ENCODE results near the gene IFT88.

IFT88 gene

DNA sequence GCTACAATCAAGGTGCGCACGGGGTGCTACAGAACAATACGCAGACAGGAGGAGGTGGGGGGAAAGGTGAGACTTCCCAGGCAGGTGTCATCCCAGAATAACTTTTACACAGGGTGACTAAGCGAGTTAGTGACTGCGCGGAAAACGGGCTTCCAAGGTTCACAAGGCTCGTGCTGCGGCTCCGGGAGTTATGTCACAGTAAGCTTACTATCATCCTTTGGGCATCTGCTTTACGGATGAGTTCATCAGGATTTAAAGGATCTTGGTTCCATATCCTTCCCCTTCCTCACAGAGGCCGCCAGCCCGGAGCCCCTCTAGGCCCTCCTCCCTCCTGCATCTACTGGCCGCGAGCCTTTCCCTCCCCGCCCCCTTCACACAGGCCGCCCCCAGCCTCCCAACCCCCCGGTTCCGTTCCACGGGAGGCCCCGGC is 474 bp upstream of the IFT88 start:
- no peak for DNase-seq (ENCODE audit: low read depth in 1 of 2, low spot score in 1 of 2)

DNA sequence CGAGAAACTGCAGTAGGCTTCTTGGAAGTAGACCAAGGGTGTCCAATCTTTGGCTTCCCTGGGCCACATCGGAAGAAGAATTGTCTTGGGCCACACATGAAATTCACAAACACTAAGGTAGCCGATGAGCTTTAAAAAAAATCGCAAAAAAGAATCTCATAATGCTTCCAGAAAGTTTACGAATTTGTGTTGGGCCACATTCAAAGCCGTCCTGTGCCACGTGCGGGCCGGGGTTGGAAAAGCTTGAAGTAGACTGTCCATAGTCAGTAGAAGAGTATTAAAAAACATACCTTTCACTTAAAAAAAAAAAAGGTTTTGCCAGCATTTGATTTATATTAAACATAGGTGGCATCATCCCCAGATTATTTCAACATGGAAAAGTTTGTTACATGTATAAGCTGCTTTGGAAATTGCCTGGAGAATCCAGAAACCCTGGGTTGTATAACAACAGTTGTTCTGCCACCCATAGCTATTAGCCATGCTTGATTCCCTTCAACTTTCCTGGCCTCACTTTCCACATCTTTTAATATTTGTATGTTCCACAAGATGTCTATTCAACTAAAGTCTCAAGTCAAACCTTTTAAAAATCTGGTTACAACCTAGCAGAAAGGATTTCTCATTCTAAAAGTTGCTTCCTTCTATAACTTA is 1.0 kb downstream of the IFT88 start:
- DNase-seq (ENCODE audit: low read depth in 1 of 2, low spot score in 1 of 2): no peak

DNA sequence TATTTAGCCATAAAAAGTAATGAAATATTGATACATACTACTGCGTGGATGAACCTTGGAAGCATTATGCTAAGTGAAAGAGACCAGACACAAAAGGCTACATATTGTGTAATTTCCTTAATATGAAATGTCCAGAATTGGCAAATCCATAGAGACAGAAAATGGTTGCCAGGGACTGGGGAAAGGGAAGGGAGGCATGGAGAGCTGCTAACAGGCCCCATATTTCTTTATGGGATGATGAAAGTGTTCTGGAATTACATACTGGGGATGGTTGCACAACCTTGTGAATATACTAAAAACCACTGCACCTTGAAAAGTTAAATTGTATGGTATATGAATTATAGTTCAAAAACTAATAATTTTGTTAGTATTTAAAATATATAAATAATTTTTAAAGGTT is 3.6 kb downstream of the IFT88 start:
- no peak for DNase-seq (ENCODE audit: low read depth in 1 of 2, low spot score in 1 of 2)

- no peak for DNase-seq (ENCODE audit: low read depth in 1 of 2, low spot score in 1 of 2)
Measured at GRCh38 chr13:20571676-20572075, 4.7 kb downstream of the IFT88 start.

DNA sequence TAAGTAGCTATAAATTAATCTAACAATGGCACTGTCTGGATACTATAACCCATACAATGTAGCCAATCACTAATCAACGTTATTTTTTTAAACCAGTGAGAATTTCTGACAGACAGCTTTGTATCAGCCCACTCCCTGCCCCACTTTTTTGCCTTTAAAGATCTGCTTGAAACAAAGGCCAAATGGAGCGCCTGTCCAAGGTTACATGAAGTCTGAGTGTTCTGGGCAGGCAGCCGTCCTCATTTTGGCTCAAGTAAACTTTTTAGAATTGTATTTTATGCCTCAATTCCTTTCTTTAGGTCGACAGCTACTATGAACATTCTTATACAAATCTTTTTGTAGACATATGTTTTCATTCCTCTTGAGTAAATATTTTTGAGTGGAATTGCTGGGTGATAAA is 6.2 kb downstream of the IFT88 start:
- no peak for DNase-seq (ENCODE audit: low read depth in 1 of 2, low spot score in 1 of 2)

DNA sequence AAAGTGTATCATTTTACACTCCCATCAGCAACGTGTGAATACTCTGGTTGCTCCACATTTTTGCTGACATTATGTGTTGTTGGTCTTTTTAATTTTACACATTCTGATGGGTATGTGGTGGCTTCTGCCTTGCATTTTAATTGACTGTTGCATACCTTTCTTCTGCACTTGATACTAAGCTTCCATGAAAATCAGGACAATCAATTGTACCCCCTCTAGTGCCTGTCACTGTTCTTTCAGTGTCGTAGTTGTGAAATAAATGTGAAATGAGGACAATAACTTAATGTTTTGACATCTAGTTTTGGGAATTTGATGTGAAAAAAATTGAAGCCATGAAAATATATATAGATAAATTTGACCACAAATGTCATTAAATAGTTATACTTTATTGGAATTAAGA is 6.7 kb downstream of the IFT88 start:
- DNase-seq (ENCODE audit: low read depth in 1 of 2, low spot score in 1 of 2): no peak

DNA sequence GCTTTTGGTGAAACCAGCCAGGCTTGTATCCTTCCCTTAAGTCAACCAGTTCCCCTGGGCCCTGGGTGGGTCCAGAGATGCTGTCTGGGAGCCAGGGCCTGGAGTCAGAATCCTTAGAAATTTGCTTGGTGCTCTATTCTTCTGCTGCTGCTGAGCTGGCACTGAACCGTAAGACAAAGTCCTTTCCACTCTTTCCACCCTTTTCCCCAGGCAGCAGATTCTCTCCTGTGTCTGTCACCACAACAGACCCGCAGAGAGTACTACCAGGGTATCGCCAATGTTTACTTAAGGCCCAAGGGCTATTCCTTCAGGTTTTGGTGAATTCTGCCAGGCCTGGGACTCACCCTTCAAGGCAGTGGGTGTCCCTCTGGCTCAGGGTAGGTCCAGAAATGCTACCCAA is 12.2 kb downstream of the IFT88 start:
- no peak for DNase-seq (ENCODE audit: low read depth in 1 of 2, low spot score in 1 of 2)

- DNase-seq (ENCODE audit: low read depth in 1 of 2, low spot score in 1 of 2): no peak
Measured at GRCh38 chr13:20580257-20580656, 13.3 kb downstream of the IFT88 start.

DNA sequence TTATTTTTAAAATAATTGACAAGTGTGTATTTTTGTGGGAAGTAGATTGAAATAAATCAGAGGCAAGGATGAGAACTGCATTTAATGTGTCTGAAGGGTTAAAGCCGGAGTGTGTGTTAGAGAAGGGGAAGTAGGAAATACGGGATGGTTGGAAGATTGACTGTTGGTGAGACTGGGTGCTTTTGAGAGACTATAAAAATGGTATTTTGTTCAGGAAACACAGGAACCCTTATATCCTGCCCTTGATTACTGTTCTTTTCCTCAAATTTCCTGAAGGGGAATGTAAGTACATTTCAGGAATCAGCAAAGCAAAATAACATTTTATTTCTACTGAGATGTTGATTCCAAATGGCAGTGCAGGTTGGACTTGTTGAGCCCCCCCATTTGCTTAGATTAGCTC is 15.1 kb downstream of the IFT88 start:
- DNase-seq (ENCODE audit: low read depth in 1 of 2, low spot score in 1 of 2): no peak

DNA sequence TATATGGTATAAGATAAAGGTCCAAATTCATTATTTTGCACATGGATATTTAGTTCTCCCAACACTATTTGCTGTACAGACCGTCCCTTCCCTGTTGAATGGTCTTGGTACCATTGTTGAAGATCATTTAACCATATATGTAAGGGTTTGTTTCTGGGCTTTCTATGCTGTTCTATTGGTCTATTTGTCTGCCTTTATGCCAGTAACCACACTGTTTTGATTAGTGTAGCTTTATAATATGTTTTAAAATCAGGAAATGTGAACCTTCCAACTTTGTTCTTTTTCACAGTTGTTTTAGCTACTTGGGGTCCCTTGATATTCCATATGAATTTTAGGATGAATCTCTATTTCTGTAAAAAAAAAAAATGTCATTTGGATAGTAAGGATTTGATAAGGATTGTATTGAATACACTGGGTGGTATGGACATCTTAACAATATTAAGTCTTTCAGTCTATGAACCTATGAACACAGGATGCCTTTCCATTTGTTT is 16.9 kb downstream of the IFT88 start:
- DNase-seq (ENCODE audit: low read depth in 1 of 2, low spot score in 1 of 2): no peak

DNA sequence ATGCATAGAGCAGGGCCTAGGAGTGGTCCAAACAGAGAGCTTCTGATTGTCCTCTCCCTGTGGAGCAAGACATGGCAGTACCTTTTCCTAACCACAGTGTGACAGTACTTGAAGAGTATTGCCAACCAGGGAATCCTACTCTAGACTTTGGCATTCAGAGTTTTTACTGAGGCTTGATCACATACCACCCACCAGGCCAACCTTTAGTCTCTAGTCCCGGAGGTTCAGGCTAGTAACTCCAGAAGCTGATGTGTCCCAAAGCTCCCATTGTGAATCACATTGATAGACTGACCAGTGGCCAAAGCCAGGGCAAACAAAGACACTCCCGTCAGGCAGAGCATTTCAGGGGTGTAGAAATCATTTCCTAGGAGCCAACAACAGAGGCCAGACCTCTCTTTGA is 18.4 kb downstream of the IFT88 start:
- no peak for DNase-seq (ENCODE audit: low read depth in 1 of 2, low spot score in 1 of 2)

DNA sequence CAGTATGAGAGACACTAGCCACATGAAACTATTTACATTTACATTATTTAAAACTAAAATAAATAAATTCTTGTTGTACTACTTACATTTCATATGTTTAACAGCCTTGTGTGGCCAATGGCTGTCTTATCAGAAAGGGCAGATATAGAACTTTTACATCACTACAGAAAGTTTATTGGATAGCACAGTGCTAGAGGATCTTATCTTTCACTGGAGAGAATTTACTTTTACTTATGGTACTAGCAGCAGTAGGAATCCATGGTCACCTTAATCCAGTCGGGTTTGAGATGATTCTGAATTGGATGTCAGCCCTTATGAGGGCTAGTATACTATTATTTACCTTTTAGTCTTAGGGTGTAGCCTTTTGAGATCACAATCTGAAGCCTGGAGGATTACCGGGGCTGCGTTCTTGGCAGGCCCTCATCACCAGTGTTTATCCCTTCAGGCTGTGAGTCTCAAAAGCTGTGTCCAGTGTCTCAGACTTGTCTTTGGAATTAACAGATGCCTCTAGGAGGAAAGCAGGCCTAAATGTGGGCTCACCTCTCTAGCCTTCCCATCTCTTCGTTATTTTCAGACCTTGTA is 21.7 kb downstream of the IFT88 start:
- no peak for DNase-seq (ENCODE audit: low read depth in 1 of 2, low spot score in 1 of 2)

DNA sequence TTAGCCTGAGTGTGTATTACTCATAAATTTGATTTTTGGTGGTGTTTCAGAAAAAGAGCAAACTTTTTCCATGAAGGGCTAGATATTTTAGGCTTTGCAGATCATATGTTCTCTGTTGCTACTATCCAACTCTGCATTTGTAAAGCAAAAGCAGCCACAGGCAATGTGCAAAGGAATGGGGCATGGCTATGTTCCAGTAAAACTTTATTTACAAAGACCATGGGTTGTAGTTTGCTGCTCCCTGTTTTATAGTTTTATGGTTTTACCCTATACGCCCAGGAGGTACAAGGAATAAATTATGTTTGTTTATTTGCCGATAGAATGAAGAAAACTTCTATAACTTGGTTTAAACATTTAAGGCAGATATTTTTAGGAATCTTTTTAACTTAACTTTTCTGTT is 23.6 kb downstream of the IFT88 start:
- no peak for DNase-seq (ENCODE audit: low read depth in 1 of 2, low spot score in 1 of 2)

- no peak for DNase-seq (ENCODE audit: low read depth in 1 of 2, low spot score in 1 of 2)
Measured at GRCh38 chr13:20592606-20593005, 25.6 kb downstream of the IFT88 start.

GRCh38 chr13:20594280-20594679 is 27.3 kb downstream of the IFT88 start:
- no peak for DNase-seq (ENCODE audit: low read depth in 1 of 2, low spot score in 1 of 2)

GRCh38 chr13:20607015-20607414 is 40.1 kb downstream of the IFT88 start:
- no peak for DNase-seq (ENCODE audit: low read depth in 1 of 2, low spot score in 1 of 2)

DNA sequence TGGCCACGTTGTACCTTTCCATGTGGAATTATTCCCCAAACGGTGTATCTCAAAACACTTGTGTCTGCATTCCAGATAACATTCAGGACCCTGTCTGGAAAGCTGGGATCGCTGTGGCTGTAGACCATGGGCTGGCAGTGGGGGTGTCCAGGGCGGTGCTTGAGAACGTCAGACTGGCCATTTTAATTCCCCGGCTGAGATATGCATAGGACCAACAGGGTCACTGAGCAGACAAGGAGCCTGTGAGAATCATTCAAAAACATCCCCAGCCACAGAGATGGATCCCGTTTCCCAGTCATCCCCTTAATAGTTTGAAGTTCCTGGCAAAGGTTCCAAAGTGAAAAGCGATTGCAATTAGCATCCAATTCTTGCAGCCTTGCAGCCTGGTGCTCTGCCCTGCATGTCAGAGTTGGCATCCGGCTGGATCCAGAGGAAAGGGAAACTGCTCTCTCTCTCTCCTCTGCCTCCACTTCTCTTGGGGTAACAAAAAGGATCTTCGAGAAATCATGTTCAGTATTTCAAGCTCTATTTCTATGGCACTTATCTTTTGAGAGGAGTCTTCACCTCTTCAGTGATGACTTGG is 41.6 kb downstream of the IFT88 start:
- DNase-seq (ENCODE audit: low read depth in 1 of 2, low spot score in 1 of 2): no peak

DNA sequence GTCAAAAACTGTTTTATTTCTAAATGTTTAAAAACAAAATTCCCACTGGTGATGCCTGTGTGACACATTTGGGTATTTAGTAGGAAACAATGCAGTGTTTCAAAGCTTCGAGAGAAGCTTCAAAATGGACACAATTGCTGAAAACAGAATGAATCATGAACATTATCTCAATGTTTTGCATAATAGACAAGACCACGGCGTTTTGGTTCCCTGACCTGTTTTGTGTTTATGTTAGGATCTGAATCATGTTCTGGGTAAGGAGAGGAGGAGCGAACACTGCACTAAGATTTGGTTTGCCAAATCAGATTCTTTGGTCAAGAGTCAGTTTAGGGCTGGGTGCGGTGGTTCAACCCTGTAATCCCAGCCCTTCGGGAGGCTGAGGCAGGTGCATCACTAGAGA is 42.2 kb downstream of the IFT88 start:
- DNase-seq (ENCODE audit: low read depth in 1 of 2, low spot score in 1 of 2): no peak

DNA sequence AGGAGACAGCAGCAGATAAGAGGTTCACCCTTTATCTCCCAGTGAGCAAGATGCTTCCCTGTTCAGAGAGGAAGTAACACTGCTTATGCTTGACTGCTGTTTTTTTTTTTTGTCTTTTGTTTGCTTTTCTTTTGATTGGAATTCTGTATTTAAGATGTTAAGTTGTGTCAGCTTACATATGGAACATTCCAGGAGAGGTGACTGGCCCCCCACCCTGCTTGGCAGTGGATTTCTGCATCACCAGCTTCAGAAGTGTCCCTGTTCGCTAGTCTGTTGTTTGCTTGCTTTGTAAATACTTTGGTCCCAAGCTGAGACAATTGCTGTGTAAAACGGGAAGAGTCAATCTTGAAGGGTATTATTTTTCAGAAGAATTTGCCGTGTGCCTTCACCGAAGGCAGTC is 43.0 kb downstream of the IFT88 start:
- no peak for DNase-seq (ENCODE audit: low read depth in 1 of 2, low spot score in 1 of 2)

DNA sequence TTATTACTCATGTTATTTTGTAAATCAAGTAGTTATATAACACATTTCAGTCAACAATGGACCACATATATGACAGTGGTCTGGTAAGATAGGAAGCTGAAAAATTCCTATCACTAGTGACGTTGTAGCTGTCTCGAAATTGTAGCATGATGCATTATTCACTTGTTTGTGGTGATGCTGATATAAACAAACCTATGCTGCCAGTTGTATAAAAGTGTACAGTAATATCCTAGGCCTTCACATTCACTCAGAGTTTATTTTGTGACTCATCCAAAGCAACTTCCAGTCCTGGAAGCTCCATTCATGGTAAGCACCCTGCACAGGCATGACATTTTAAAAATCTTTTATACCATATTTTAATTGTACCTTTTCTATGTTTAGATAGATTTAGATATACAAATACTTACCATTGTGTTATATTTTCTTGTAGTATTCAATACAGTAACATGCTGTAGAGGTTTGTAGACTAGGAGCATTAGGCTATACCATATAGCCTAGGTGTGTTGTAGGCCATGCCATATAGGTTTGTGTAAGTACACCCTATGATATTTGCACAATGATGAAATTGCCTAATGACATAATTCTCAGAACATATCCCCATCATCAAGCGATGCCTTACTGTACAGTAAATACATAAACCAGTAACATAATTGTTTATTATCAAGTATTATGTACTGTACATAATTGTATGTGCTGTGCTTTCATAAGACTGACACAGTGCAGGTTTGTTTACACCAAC is 49.3 kb downstream of the IFT88 start:
- no peak for DNase-seq (ENCODE audit: low read depth in 1 of 2, low spot score in 1 of 2)

DNA sequence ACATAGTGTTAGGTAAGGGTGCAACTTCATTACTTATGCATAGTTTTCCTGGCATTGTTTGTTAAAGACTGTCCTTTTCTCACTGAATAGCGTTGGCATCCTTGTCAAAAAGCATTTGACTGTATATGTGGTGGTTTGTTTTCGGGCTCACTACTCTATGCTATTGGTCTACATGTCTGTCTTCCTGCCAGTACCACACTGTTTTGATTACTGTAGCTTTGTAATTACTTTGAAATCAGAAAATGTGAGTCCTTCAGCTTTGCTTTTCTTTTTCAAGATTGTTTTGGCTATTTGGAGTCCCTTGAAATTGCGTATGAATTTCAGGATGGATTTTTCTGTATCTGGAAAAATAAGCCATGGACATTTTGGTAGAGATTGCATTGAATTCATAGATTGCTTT is 56.0 kb downstream of the IFT88 start:
- DNase-seq (ENCODE audit: low read depth in 1 of 2, low spot score in 1 of 2): no peak

DNA sequence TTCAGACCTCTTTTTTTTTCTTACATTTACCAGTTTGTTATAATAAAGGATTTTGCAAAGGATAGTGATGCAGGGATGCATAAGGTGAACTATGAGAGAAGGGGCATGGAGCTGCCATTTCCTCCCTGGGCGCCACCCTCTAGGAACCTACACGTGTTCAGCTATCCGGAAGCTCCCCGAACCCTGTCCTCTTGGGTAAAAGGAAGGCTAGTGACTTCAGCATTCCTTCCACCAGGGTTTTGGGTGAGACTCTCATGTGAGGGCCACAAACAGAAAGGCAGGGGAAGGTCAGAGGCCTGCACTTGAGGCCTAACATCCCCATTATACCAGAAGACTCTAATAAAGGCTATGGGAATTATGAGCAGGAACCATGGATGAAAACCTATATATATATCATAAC is 57.3 kb downstream of the IFT88 start:
- no peak for DNase-seq (ENCODE audit: low read depth in 1 of 2, low spot score in 1 of 2)

All from activated T-helper 1 cell treated with anti-CD3 and anti-CD28 coated beads, Interleukin-2, amount 50 U/mL, for 16 hours (primary cell).